COLO829 (cell line): Measurements from ENCODE around the gene CRELD2.

Source experiments
- DNase-seq: peaks from one replicate; pipeline ENCODE4 v3.0.0; 2012; ENCODE audit warnings: low spot score

The CRELD2 gene

GRCh38 chr22:49946612-49947295 is 28.3 kb downstream of the CRELD2 start:
- no peak for DNase-seq

GRCh38 chr22:49947296-49947622 is 28.8 kb downstream of the CRELD2 start:
- no peak for DNase-seq

- DNase-seq = no peak
These were observed 29.9 kb downstream of the CRELD2 start for GRCh38 chr22:49948116-49948957.

- DNase-seq = no peak
These were observed 30.8 kb downstream of the CRELD2 start for GRCh38 chr22:49948958-49949913.

- no peak for DNase-seq
These were observed 31.5 kb downstream of the CRELD2 start for GRCh38 chr22:49949914-49950292.

GRCh38 chr22:49950396-49950994 is 32.1 kb downstream of the CRELD2 start:
- DNase-seq = no peak

- DNase-seq = no peak
These were observed 32.7 kb downstream of the CRELD2 start for GRCh38 chr22:49951000-49951677.

- DNase-seq = no peak
These were observed 33.2 kb downstream of the CRELD2 start for GRCh38 chr22:49951678-49951985.

GRCh38 chr22:49951986-49952896 is 33.8 kb downstream of the CRELD2 start:
- no peak for DNase-seq

GRCh38 chr22:49953027-49953679 is 34.7 kb downstream of the CRELD2 start:
- no peak for DNase-seq

GRCh38 chr22:49953680-49954344 is 35.4 kb downstream of the CRELD2 start:
- no peak for DNase-seq

- no peak for DNase-seq
These were observed 35.9 kb downstream of the CRELD2 start for GRCh38 chr22:49954354-49954753.

GRCh38 chr22:49954991-49955580 is 36.7 kb downstream of the CRELD2 start:
- no peak for DNase-seq

- DNase-seq = no peak
These were observed 37.4 kb downstream of the CRELD2 start for GRCh38 chr22:49955581-49956417.

GRCh38 chr22:49956418-49956770 is 38.0 kb downstream of the CRELD2 start:
- DNase-seq = no peak

GRCh38 chr22:49956914-49957825 is 38.7 kb downstream of the CRELD2 start:
- DNase-seq = no peak

- no peak for DNase-seq
These were observed 39.5 kb downstream of the CRELD2 start for GRCh38 chr22:49957826-49958365.
